ENCODE measurements around the gene ATF1.

Gene ATF1

GRCh38 chr12:50763639-50764285, at the start of gene ATF1:
Gene ATF1 (plus strand): TSS chr12:50764101. CDS start chr12:50780146, 16,045 bp downstream.
- DNase-seq, result peak; percentile 95 to 96 (median 96)

DNA sequence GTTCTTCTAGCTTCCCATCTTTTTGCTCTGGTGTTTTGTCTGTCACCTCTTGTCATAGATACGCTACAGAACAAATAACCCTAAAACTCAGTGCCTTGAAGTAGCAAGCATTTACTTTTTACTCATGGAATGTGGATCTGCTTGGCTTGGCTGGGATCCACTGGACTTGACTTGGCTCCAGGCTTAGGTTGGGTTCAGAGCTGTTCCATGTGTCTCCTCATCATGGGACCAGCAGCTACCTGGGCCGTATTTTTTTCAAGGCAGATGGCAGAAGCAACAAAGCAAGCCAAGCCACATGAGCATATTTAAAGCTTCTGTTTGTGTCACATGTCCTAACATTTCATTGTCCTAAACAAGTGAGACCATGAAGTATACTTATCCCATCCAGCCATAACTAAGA, 48.7 kb upstream of the ATF1 start:
- no peak for DNase-seq

- DNase-seq, result no peak
Observed at GRCh38 chr12:50718760-50719159, 45.1 kb upstream of the ATF1 start.

GRCh38 chr12:50720085-50720484, 43.8 kb upstream of the ATF1 start:
- DNase-seq, result no peak

GRCh38 chr12:50720501-50720900, 43.4 kb upstream of the ATF1 start:
- DNase-seq, result no peak

DNA sequence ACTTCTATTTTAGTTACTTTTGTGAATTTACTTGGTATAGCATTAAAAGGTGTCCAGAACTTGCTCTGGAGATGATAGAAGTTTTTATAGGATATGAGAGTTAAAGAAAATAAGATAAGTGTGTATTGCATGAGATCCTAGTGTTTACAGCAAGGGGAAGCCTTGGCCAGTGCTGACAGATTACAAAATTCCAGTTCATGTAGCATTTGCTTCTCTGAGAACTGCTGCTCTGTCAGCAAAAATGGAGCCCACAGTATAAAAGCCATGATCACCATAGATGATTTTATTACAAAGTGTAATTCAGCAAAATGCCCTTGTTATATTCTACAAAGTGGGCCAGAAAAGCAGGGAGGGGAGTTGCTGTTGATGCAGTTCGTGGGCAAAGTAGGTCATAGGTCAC, 40.0 kb upstream of the ATF1 start:
- DNase-seq, result no peak

DNA sequence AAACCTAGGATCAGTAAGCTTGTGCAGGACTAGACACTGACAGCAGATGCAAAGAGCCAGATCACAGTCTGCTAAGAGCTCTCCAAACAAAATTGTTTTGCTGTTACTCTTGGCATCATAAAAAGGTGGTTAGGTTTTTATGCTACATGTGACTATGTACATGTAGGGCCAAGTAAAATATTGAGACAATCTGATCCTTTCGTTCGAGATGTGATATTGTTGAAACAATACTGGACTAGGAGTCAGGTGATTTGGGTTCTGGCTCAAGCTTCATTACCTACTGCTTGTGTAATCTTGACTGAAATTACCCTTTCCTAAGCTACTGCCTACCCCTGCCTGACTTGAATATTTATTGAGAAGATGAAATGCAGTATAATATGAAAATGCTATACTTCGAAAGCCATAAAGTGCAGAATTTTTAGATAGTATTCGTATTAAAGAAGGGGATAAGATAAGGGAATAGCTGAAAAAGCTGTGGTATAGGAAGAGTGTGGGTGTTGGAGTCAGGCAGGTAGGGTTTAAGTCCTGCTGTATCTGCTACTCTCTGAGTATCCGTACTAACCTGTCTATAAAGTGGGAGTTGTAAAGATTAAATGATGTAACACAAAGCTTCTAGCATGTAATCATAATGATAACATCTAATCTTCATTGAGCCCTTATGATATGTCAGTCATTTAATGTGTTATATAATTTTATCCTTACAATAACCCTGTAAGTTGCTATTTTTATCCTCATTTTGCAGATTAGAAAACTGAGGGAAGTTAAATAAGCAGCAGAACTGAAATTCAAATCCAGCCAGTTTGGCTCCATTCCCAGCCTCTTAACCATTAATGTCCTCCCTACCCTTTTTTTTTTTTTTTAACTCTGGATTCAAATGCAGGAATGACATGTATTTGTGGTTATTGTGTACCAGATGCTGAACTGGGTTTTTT, 38.6 kb upstream of the ATF1 start:
- no peak for DNase-seq

GRCh38 chr12:50727466-50727865, 36.4 kb upstream of the ATF1 start:
- DNase-seq, result no peak

- DNase-seq, result no peak
Observed at GRCh38 chr12:50728417-50728816, 35.5 kb upstream of the ATF1 start.

- DNase-seq, result no peak
Observed at GRCh38 chr12:50728841-50729240, 35.1 kb upstream of the ATF1 start.

DNA sequence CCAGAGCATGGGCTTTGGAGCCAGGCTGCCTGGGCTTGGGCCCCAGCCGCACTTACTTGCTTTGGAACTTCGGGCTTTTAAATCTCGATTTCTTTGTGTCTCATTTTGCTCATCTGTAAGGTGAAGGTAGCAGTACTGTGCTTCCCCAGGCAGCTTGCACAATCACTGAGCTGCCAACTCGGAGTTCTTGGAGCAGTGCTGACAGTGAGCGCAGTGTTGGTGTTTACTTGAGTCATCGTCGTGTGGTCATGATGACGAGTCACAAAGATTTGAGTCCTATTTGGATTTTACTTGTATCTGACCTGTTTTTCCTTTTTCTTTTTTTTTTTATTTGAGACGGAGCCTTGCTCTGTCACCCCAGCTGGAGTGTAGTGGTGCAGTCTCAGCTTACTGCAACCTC, 31.3 kb upstream of the ATF1 start:
- no peak for DNase-seq

- no peak for DNase-seq
Observed at GRCh38 chr12:50733706-50734105, 30.2 kb upstream of the ATF1 start.

- DNase-seq, result peak in 2 of 3 experiments; percentile 28 to 68
Observed at GRCh38 chr12:50734409-50735263, 29.3 kb upstream of the ATF1 start.

DNA sequence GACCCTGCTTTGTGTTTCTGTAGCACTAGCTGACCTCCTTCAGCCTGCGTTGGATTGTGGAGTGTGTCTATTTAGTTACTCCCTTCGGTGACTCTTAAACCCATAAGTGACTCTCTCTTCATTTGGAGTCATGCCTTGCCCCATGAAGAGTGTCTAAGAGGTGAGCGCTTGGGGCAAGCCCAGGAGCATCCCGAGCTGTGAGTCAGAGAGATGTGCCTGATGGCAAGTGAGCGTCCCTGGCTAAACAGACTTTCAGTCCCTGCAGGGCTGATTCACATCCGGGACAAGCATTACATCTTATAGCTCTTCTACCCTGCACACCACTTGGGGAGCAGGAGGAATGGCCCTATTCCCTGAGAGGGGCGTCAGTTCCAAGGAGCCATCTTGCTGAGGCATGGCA, 24.3 kb upstream of the ATF1 start:
- no peak for DNase-seq

DNA sequence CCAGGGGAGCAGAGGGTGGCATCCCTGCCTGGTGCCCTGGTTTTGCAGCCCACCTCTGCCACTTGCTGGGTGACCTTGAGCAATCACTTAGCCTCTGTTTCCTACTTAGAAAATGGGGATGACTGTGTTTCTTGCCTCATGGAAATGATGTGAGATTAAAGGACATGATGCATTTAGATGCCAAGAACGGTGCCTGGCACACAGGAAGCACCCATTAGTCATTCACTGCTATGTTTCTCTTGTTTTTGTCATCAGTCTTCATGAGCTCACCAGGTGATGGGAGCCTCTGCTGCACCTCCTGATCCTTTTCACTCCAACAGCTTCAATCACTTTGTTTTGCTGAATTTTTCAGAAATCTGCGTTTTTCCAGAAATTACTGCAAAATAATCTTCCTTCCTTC, 23.6 kb upstream of the ATF1 start:
- DNase-seq, result no peak

DNA sequence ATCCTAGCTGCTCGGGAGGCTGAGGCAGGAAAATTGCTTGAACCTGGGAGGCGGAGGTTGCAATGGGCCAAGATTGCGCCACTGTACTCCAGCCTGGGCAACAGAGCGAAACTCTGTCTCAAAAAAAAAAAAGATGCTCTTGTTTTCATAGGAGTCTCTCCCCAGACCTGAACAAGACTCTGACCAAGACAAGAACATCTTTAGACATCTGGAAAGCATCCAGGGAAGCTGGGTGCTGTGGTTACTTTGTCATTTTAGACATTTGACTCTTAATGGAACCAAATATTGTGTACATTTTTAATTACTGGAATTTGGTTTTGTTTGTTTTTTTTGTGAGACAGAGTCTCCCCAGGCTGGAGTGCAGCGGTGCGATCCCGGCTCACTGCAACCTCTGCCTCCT, 21.1 kb upstream of the ATF1 start:
- no peak for DNase-seq

GRCh38 chr12:50745861-50746260, 18.0 kb upstream of the ATF1 start:
- no peak for DNase-seq

DNA sequence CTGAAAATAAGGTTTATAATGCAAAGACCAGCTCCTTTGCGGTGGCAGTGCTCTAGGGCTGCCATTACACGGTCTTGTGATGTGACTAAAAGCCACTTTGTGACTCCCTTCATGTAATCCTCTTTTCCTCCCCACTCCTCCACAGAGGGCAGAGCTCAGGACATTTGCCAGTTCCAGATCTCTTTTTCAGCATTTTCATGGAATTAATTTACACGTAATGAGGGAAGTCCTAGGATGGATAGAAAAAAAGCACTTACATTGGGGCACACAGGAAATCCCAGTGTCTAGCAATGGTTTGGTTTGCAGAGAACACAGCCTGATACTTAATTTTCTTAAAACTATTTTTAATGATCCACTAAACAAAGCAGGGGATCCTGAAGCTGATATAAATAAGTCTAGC, 17.5 kb upstream of the ATF1 start:
- no peak for DNase-seq

DNA sequence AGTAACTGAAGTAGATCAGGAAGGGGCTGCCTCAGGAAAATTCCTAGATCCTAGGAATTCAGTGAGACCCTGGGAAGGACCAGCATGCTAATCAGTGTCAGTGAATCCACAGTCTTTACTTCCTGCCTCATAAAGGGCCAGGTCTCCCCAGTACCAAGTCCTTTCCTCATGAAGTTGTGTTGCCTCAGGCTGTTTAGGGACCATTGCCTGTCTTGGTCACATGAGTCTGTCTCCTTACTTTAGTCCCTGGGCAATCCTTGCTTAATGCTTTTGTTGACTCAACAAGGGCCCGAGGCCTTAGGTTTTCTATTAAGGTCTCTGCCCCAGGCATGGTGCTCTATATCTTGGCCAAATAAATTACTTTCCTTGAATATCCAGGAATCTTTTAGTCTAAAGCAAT, 16.1 kb upstream of the ATF1 start:
- DNase-seq, result no peak

GRCh38 chr12:50749459-50749882, 14.4 kb upstream of the ATF1 start:
- DNase-seq, result no peak

DNA sequence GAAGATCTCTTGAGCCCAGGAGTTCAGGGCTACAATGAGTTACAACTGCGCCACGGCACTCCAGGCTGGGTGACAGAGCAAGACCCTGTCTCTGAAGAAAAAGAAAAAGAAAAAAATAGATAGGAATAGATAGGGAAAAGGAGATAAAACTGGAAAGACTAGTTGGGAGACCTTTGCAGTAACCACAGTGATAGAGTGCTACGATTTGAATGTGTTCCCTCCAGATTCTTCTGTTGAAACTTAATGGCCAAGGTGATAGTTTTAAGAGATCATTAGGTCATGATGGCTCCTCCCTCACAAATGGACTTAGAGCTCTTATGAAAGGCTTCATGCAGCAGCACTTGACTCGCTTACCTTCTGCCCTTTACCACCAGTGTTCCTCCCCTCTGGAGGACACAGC, 13.5 kb upstream of the ATF1 start:
- no peak for DNase-seq

- DNase-seq, result no peak
Observed at GRCh38 chr12:50751948-50752721, 11.8 kb upstream of the ATF1 start.
